TTC549 (cell line): Measurements from ENCODE around the gene CPLX1.

Experiments used
- FAIRE-seq: peaks from 2 replicates; lab custom pipeline; 2012; peaks lifted over from hg19 to GRCh38; lab: Jason Lieb, UNC

The CPLX1 gene

DNA sequence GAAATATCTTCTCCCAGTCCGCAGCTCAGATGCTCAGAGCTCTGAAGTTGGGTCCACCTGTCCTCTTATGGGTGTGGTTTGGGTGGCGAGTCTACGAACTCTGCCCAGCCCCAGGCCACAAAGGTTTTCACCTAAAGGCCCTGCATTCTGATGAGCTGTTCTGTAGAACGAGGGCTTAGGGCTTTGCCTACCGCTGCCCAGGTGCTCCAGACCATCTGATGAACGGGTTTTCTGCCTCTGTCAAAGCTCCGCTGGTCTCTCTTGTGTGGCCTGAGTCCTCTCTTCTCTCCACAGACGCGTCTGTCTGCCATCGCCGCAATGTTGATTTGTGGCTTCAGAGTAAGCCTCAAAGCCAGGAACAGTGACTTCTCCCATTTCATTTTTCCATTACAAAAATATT is 28.4 kb upstream of the CPLX1 start:
- FAIRE-seq = no peak

DNA sequence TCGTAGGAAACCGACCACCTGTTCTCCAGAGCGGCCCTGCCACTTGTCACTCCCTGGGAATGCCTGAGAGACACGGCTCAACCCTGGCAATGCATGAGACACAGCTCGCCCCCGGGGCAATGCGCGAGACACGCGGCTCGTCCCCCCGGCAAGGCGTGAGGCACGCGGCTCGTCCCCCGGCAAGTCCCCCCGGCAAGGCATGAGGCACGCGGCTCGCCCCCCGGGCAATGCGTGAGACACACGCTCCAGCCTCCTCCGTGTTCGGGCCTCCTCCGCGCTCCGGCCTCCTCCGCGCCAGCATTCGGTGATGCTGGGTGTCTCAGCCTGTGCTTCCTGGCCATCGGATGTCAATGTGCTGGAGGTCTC is 27.5 kb upstream of the CPLX1 start:
- FAIRE-seq = no peak

DNA sequence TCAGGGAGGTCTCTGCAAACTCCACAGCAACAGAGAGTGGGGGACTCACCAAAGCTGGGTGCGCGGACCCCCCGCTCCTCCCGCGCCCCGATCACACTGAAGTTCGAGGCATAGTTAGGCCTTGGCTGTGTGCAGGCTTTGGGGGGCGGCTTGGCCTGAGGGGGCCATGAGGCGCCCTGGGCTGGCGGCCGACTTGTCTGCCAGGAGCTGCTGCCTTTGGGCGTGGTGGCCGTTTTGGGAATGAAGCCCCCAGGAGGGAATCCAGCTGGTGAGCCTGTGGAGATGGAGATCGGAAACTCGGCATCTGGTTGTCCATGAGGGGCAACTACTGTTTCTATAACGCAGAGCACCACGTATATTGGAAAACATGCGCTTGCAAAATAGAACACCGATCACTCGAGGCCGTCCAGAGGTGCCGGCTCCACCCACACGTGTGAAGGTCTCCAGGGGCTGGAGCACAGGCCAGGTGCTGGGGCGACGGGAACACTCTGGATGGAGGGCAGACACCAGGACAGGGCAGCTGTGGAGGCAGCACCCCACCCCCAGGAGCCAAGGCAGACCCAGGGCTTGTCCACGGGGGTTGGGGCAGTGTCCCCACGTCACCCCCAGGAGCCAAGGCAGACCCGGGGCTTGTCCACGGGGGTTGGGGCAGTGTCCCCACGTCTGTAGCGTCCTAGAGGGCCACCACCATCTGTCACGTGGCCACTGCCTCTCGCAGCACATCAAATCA is 25.9 kb upstream of the CPLX1 start:
- no peak for FAIRE-seq

DNA sequence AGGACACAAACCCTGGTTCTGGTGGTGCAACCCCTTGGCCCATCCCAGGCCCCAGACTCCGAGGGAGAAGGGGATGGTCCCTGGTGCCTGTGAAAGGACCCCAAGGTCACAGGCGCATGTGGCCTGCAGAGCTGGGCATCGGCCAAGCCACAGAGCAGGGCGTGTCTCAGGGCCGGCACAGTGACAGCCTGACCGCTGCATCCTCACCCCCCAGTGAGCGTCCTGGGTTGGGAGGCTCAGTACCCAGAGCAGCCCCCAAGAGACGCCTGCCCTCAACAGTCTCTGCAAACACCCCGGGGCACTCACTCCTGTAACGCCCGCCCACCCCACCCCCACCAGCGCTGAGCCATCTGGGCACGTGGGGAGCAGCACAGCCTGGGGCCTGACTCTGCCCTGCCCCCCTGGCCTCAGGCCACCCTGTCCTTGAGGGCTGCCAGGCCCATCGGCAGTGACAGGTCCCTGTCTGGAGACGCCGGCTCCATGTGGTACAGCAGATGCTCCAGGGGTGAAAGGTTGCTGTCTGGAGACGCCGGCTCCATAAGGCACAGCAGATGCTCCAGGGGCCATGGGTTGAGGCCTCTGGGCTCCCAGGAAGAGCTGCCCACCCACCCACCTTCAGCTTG is 24.5 kb upstream of the CPLX1 start:
- no peak for FAIRE-seq

- no peak for FAIRE-seq
Observed at GRCh38 chr4:849478-850175, 23.7 kb upstream of the CPLX1 start.

DNA sequence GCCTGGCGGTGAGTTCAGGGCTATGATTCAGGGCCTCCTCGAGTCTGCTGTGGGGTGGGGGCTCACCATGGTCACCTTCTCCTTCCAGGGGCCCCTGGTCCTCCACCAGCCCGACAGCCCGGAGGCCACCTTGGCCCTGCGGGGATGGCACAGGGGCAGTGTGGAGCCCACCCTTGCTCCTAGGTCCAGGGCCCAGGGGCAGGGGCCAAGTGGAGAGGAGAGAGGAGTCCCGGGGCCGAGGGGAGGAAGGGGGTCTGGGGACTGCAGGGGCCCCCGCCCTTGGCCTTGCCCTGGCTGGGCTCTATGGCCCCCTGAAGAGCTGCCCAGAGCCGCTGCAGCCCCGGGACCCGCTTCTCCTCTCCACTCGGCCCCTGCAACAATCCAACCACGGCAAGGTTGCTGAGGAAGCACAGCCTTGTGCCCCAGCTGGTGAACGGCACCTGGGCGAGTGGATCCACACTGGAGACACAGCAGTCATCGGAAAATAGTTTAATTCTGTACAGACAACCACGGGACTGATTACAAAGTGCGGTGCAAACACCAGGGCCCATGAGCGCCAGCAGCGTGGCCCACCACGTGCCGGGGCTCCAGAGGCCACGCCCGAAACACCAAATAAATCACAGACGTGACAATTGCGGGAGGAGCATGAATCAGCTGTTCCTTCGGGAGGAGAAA is 23.0 kb upstream of the CPLX1 start:
- FAIRE-seq = no peak

GRCh38 chr4:848307-848691 is 22.4 kb upstream of the CPLX1 start:
- no peak for FAIRE-seq

DNA sequence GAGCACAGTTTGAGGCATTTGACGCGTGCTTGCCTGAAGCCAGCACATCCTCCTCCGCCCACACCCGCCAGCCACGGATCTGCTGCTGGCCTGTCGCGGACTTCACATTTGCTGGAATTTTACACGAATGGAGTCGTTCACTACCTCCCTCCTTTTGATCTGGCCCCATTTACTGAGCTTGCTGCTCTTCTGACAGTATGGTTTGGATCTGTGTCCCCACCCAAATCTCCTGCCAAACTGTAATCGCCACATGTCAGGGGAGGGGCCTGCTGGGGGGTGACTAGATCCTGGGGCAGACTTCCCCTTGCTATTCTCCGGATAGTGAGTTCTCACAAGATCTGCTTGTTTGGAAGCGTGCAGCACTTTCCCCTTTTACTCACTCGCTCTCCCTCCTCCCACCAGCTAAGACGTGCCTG is 19.9 kb upstream of the CPLX1 start:
- no peak for FAIRE-seq

- FAIRE-seq = no peak
Observed at GRCh38 chr4:845233-845835, 19.4 kb upstream of the CPLX1 start.

- FAIRE-seq = no peak
Observed at GRCh38 chr4:844752-845232, 18.9 kb upstream of the CPLX1 start.

DNA sequence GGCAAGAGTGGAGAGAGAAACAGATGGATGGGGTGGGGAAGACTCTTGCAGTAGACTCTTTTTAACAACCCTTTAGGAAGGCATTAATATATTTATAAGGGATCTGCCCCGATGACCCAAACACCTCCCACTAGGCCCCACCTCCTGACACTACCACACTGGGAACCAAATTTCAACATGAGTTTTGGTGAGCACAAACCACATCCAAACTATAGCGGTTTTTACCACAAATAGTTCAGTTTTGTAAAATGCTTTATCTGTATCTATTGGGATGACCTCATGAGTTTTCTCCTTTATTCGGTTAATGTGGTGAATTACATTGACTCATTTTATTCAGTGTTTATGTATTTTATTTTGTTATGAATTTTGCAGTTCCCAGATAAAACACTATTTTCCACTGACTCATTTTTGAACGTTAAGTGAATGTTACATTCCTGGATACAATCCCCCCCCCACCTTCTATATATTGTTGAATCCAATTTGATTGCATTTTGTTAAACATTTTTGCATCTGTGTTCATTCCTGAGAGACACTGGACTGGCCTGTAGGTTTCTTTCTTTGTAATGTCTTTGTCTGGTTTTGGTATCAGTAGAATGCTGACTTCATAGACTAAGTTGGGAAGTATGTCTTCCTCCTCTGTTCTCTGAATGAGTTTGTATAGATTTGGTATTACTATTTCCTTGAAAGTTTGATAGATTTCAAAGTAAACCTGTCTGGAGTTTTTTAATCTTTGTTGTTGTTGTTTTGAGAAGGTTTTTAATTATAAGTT is 13.9 kb upstream of the CPLX1 start:
- no peak for FAIRE-seq

- FAIRE-seq = no peak
Observed at GRCh38 chr4:837772-838171, 11.8 kb upstream of the CPLX1 start.

DNA sequence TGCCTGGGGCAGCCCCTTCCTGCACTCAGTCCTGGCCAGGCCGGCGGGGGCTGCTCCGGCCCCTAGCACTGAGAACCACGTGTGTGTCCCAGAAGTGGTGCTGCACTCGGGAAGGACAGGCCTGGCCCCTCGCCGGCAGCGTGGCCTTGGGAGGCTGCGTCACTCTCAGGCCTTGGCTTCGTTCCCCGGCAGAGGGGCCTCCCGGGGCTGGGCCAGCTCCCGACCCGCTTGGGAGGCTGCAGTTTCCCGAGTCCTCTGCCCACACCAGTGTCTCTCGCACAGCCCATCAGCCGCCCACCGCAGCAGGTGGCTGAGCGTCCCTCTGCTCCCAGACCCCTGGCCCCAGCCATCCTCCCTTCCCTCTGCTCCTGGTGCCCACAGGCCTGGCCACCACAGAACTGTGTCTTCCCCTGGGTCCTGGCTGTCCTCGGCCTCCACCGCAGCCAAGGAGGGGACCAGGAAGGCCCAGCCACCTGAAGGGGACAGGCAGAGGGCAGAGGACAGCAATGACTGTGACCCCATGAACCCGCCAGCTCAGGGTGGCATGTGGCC is 10.9 kb upstream of the CPLX1 start:
- no peak for FAIRE-seq

DNA sequence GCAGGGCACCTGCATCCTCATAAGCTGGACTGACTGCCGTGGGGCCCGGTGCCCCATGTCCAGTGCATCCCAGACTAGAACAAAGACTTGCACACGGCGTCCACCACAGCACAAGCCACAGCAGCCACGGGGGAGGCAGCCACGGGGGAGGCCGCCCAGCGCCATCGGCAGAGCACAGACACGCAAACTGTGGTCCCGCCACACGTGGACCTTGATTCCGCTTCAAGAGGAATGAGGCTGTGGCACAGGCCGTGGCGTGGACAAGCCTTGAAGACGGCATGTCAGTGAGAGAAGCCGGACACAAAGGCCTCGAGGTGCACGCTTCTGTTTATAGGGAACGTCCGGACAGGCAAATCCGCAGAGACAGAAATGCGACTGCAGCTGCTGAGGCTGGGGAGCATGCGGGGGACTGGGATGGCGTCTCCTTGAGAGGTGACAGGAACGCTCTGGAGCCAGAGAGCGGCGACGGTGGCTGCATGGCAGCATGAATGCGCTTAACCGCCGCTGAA is 10.1 kb upstream of the CPLX1 start:
- FAIRE-seq = no peak

- no peak for FAIRE-seq
Observed at GRCh38 chr4:835148-836002, 9.4 kb upstream of the CPLX1 start.

DNA sequence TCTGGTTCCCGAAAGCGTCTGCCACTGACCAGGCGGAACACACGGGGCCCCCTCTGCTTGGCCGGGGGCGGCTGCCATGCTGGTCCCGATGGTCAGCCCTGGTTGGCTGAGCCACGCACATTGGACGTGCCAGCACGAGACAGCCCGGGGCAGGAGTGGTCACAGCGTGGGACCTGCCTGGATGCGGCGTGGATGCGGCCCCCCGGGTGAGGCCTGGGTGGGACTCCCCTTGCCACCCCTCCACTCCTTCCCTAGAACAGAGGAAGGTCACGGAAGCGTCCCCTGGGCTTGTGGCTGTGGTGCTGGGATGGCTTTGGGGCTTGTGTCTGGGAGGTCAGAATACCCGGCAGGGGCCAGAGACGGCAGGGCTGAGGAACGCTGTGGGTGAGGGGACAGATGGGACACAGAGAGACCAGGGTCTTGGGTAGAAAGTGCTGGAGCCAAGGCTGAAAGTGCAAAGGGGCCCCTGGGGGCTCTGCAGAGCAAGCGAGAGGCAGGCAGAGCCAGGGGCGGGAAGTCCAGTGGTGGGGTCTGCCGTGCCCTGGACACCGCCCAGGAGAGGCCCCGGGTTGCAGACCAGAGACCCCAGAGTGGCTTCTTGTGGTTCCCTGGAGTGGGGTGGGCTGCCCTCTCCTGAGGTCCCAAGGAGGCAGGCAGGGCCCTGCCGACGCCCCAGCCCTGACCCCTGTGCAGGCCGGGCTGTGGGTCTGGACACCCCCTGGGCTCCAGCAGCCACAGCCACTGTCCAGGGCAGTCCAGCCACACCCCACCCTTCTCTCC is 8.6 kb upstream of the CPLX1 start:
- no peak for FAIRE-seq

DNA sequence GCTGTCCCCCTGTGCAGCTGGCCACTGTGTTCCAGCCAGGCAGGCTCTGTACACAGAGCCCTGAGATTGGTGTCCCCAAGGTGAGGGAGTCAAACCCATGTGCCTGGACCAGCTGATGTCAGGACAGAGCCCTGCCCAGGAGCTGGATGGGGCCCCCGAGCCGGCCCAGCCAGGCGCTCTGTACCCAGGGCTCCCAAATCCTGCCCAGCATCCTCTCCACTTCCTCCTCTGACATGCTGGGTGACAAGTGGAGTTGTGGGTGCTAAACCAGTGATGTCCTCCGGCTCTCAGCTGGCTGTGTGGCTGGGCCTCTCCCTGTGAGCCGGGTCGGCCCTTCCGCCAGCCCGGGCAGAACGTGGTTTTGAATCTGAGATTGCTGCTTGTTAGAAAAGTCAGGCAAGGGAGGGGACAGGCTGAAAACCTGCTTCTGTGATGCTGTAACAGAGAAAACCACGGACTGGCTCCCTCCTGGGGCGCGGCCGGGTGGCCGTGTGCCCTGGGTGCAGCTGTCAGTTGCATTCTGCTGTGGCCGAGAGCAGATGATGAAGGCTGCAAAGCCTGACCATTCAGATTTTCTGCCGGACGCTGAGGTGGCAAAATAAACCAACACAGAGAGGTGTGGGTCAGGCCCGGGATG is 7.9 kb upstream of the CPLX1 start:
- FAIRE-seq = no peak

DNA sequence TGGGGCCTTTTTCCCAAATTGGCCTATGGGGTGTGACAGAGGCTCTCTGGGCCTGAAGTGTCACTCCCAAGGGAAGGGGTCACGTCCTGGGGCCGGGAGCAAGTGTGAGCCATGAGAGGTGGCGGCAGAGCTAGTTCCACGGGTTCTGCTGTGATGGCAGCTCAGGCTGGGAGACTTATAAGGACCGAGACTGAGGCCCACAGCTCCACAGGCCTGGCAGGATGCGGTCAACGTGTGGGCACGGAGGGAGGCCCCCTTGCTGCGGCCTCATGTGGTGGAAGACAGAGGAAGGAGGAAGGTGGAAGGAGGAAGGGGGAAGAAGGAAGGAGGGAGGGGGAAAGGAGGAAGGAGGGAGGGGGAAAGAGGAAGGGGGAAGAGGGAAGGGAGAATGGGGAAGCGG is 7.2 kb upstream of the CPLX1 start:
- FAIRE-seq = no peak

DNA sequence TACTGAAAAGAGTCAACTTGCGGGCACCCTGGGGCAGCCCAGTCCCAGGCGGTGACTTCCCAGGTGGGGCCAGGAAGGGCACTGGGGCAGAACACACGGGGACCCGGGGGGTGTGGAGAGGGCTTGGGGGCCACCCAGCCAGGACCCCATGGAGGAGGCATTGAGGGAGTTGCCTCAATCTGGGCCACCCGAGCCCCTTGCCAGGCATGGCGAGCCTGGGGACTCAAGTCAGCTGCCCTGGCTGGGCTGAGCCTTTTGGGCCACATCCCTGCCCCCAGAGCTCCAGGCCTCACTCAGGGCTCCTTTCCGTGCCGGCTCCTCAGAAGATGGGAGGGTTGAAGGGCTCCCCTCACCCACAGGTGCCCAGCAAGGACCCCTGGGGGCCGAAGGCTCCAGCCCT is 6.6 kb upstream of the CPLX1 start:
- no peak for FAIRE-seq
